DOHH2 (cell line): ENCODE measurements around the gene GCSAML.

Source experiments
- EZH2phosphoT487 ChIP-seq: fragments of 200-600 bp; sonication (generic); IDR thresholded peaks from 2 replicates; pipeline ENCODE4 v1.6.1; 2017; ENCODE audit warnings: borderline replicate concordance, mild to moderate bottlenecking, antibody characterized with exemption, low read length, moderate library complexity, mixed read lengths
- TF ChIP-seq, protein P1 (sequence below): fragments of 200-600 bp; sonication (generic); IDR thresholded peaks from one replicate; pipeline ENCODE4 v1.5.1; 2014; ENCODE audit warnings: antibody characterized with exemption, mild to moderate bottlenecking, low read depth, low read length; ENCODE audit not compliant: poor library complexity, severe bottlenecking

- TF ChIP-seq, protein P1, sequence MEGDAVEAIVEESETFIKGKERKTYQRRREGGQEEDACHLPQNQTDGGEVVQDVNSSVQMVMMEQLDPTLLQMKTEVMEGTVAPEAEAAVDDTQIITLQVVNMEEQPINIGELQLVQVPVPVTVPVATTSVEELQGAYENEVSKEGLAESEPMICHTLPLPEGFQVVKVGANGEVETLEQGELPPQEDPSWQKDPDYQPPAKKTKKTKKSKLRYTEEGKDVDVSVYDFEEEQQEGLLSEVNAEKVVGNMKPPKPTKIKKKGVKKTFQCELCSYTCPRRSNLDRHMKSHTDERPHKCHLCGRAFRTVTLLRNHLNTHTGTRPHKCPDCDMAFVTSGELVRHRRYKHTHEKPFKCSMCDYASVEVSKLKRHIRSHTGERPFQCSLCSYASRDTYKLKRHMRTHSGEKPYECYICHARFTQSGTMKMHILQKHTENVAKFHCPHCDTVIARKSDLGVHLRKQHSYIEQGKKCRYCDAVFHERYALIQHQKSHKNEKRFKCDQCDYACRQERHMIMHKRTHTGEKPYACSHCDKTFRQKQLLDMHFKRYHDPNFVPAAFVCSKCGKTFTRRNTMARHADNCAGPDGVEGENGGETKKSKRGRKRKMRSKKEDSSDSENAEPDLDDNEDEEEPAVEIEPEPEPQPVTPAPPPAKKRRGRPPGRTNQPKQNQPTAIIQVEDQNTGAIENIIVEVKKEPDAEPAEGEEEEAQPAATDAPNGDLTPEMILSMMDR: no peak
- no peak for TF ChIP-seq EZH2phosphoT487
Observed at GRCh38 chr1:247557926-247558674, 9.2 kb downstream of the GCSAML start.
